ENCODE results near the gene AXIN1.
"Not testable (repeated sequence)": the region's sequence is repeated elsewhere in the genome, so short reads cannot be mapped to it uniquely, and the experiment has no call there.

AXIN1 gene

DNA sequence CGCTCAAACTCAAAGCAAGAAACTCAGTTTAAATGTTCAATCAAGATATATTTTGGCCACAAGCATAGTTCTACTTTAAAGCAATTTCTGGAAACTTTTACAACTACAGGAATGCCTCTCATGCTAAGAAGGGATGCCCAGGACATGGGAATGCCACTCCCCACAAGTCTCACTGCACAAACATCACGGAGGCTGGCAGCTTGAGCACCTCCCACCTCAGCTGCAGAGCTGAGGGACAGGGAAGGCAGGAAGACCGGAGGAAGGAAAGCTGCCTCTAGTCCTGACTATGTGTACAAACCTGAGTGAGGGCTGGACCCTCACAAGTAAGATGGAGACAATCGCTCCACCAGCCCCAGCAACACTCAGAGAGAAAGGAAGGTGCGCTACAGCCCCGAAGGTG is 5.3 kb downstream of the AXIN1 start:
- H3K9me3 ChIP-seq (ENCODE audit: control insufficient read depth, insufficient read depth, low read length) = no peaks in the 10 kb centered on the region
- no peak overlapping the region for H3K4me3 ChIP-seq (ENCODE audit: low read depth, low read length)
- H3K36me3 ChIP-seq (ENCODE audit: control insufficient read depth, insufficient read depth, low read length) = peaks cover 37% of the 10 kb centered on the region
- no peaks in the 10 kb centered on the region for H3K4me1 ChIP-seq (ENCODE audit: control insufficient read depth, insufficient read depth, low read length)
- no peaks in the 10 kb centered on the region for H3K27me3 ChIP-seq (ENCODE audit: control insufficient read depth, insufficient read depth, low read length)
- H3K9ac ChIP-seq (ENCODE audit: low read depth, low read length) = no peak overlapping the region
- no peak overlapping the region for H3K27ac ChIP-seq (ENCODE audit: low read depth, low read length)

DNA sequence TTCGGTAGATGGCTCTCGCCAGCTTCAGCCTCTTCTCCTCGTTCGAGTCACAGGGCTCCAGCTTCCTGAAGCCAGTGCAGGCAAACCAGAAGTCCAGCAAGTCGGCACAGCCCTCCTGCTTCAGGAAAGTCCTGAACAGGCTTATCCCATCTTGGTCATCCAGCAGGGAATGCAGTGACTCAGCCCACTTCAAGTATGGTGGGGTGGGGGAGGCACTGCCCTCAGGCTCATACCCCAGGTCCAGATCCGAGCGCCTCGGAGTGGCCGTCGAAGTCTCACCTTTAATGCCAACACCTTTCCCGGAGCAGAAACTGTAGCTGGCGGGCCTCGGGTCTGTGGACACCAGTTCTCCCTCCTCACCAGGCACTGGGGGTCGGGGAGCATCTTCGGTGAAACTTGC is 5.9 kb downstream of the AXIN1 start:
- Histone ChIP-seq H3K9me3 (ENCODE audit: control insufficient read depth, insufficient read depth, low read length) (no peaks in the 10 kb centered on the region), H3K4me1 (ENCODE audit: control insufficient read depth, insufficient read depth, low read length) (no peaks in the 10 kb centered on the region), H3K36me3 (ENCODE audit: control insufficient read depth, insufficient read depth, low read length) (peaks cover 37% of the 10 kb centered on the region)

GRCh38 chr16:345772-346171 is 6.8 kb downstream of the AXIN1 start:
- H3K4me1 ChIP-seq (ENCODE audit: control insufficient read depth, insufficient read depth, low read length) = no peaks in the 10 kb centered on the region
- H3K9ac ChIP-seq (ENCODE audit: low read depth, low read length) = no peak overlapping the region
- H3K9me3 ChIP-seq (ENCODE audit: control insufficient read depth, insufficient read depth, low read length) = no peaks in the 10 kb centered on the region
- H3K27me3 ChIP-seq (ENCODE audit: control insufficient read depth, insufficient read depth, low read length) = no peaks in the 10 kb centered on the region
- no peak overlapping the region for H3K27ac ChIP-seq (ENCODE audit: low read depth, low read length)
- no peak overlapping the region for H3K4me3 ChIP-seq (ENCODE audit: low read depth, low read length)
- peaks cover 37% of the 10 kb centered on the region for H3K36me3 ChIP-seq (ENCODE audit: control insufficient read depth, insufficient read depth, low read length)

More for the DNA sequence above, 5.9 kb downstream of the AXIN1 start:
- Histone ChIP-seq H3K9ac (ENCODE audit: low read depth, low read length) (no peak overlapping the region), H3K4me3 (ENCODE audit: low read depth, low read length) (no peak overlapping the region), H3K27ac (ENCODE audit: low read depth, low read length) (no peak overlapping the region), H3K27me3 (ENCODE audit: control insufficient read depth, insufficient read depth, low read length) (no peaks in the 10 kb centered on the region)

DNA sequence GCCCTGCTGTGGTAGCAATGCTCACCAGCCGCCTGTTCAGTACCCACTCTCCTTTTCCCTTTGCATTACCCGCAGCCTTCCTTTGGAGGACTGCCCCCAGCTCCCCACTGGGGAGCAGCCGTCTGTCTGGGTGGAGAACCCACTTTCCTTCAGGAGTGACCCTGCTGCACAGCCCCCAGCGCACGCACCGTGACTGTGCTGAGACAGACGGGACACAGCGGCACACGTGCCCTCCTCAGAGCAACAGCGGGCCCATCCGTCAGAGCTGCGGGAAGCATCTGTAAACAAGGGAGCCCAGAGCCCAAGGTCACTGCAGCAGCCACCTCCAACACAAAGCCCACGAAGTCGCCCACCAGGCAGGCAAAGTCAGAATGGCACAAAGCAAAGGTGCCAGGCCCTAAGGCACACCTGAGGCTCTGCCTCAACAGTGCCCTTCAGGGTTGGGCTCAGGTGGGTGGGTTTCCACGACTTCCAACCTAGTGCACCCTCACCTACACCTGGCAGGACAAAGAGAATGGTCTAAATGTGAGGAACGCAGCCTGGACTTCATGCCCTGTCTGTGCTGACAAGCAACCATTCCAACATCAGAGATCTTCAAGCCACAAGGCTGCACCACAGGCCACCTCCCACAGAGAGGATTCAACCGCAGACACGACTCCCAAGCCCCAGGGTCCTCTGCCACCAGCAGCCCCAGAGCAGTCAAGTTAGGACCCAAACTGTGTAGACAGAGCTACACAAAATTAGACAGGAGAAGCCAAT is 9.9 kb downstream of the AXIN1 start:
- no peak overlapping the region for H3K9ac ChIP-seq (ENCODE audit: low read depth, low read length)

GRCh38 chr16:341974-342336 is 10.6 kb downstream of the AXIN1 start:
- H3K4me3 ChIP-seq (ENCODE audit: low read depth, low read length); H3K9me3 ChIP-seq (ENCODE audit: control insufficient read depth, insufficient read depth, low read length); H3K27me3 ChIP-seq (ENCODE audit: control insufficient read depth, insufficient read depth, low read length); H3K4me1 ChIP-seq (ENCODE audit: control insufficient read depth, insufficient read depth, low read length); H3K9ac ChIP-seq (ENCODE audit: low read depth, low read length); H3K27ac ChIP-seq (ENCODE audit: low read depth, low read length): not testable (repeated sequence)
- peaks cover 25% of the 10 kb centered on the region for H3K36me3 ChIP-seq (ENCODE audit: control insufficient read depth, insufficient read depth, low read length)

More for the DNA sequence above, 9.9 kb downstream of the AXIN1 start:
- Histone ChIP-seq H3K4me3 (ENCODE audit: low read depth, low read length) (no peak overlapping the region), H3K27ac (ENCODE audit: low read depth, low read length) (no peak overlapping the region), H3K36me3 (ENCODE audit: control insufficient read depth, insufficient read depth, low read length) (peaks cover 25% of the 10 kb centered on the region), H3K4me1 (ENCODE audit: control insufficient read depth, insufficient read depth, low read length) (no peaks in the 10 kb centered on the region), H3K27me3 (ENCODE audit: control insufficient read depth, insufficient read depth, low read length) (no peaks in the 10 kb centered on the region), H3K9me3 (ENCODE audit: control insufficient read depth, insufficient read depth, low read length) (no peaks in the 10 kb centered on the region)

- H3K27me3 ChIP-seq (ENCODE audit: control insufficient read depth, insufficient read depth, low read length); H3K9me3 ChIP-seq (ENCODE audit: control insufficient read depth, insufficient read depth, low read length); H3K27ac ChIP-seq (ENCODE audit: low read depth, low read length); H3K4me1 ChIP-seq (ENCODE audit: control insufficient read depth, insufficient read depth, low read length); H3K4me3 ChIP-seq (ENCODE audit: low read depth, low read length); H3K9ac ChIP-seq (ENCODE audit: low read depth, low read length): not testable (repeated sequence)
- H3K36me3 ChIP-seq (ENCODE audit: control insufficient read depth, insufficient read depth, low read length) = peaks cover 19% of the 10 kb centered on the region
These were observed 11.2 kb downstream of the AXIN1 start for GRCh38 chr16:341095-341973.

GRCh38 chr16:340370-341091 is 12.0 kb downstream of the AXIN1 start:
- Histone ChIP-seq H3K9me3 (ENCODE audit: control insufficient read depth, insufficient read depth, low read length) (no peaks in the 10 kb centered on the region), H3K4me3 (ENCODE audit: low read depth, low read length) (no peak overlapping the region), H3K9ac (ENCODE audit: low read depth, low read length) (no peak overlapping the region), H3K4me1 (ENCODE audit: control insufficient read depth, insufficient read depth, low read length) (no peaks in the 10 kb centered on the region), H3K27ac (ENCODE audit: low read depth, low read length) (no peak overlapping the region), H3K27me3 (ENCODE audit: control insufficient read depth, insufficient read depth, low read length) (no peaks in the 10 kb centered on the region), H3K36me3 (ENCODE audit: control insufficient read depth, insufficient read depth, low read length) (peaks cover 11% of the 10 kb centered on the region)

- H3K9ac ChIP-seq (ENCODE audit: low read depth, low read length) = no peak overlapping the region
- H3K27ac ChIP-seq (ENCODE audit: low read depth, low read length) = no peak overlapping the region
- no peak overlapping the region for H3K4me3 ChIP-seq (ENCODE audit: low read depth, low read length)
- H3K36me3 ChIP-seq (ENCODE audit: control insufficient read depth, insufficient read depth, low read length) = peaks cover 4% of the 10 kb centered on the region
- no peaks in the 10 kb centered on the region for H3K4me1 ChIP-seq (ENCODE audit: control insufficient read depth, insufficient read depth, low read length)
- no peaks in the 10 kb centered on the region for H3K9me3 ChIP-seq (ENCODE audit: control insufficient read depth, insufficient read depth, low read length)
- H3K27me3 ChIP-seq (ENCODE audit: control insufficient read depth, insufficient read depth, low read length) = no peaks in the 10 kb centered on the region
These were observed 12.8 kb downstream of the AXIN1 start for GRCh38 chr16:339680-340079.

DNA sequence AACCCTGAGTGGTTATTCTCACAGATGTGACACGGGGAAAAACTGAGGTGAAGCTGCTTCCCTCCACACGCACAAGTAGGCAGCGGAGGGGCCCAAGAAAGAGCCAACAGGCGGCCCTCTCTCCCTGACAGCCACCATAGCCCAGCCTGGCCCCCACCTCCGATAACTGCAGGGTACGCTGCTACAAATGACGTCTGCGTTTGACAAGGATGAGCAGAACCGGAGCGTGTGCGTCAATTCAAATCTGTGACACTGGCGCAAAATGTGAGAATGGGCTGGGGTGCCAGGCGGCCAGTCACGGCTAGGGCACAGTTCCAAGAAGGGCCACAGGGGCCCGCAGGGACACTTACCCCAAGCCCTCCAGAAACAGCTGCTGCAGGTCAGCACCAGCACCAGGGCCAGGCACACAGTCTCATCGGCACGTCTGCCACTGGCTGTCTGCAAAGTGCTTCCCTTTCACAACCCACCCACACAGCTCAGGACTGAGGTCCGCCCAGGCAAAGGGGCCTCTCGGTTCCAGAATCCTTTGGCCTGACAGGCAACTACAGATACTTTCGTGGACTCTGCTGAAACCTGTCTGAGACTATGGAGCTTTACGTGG is 14.4 kb downstream of the AXIN1 start:
- Histone ChIP-seq H3K27me3 (ENCODE audit: control insufficient read depth, insufficient read depth, low read length) (no peaks in the 10 kb centered on the region), H3K9me3 (ENCODE audit: control insufficient read depth, insufficient read depth, low read length) (no peaks in the 10 kb centered on the region), H3K4me3 (ENCODE audit: low read depth, low read length) (no peak overlapping the region), H3K36me3 (ENCODE audit: control insufficient read depth, insufficient read depth, low read length) (no peaks in the 10 kb centered on the region), H3K4me1 (ENCODE audit: control insufficient read depth, insufficient read depth, low read length) (no peaks in the 10 kb centered on the region), H3K9ac (ENCODE audit: low read depth, low read length) (no peak overlapping the region), H3K27ac (ENCODE audit: low read depth, low read length) (no peak overlapping the region)

DNA sequence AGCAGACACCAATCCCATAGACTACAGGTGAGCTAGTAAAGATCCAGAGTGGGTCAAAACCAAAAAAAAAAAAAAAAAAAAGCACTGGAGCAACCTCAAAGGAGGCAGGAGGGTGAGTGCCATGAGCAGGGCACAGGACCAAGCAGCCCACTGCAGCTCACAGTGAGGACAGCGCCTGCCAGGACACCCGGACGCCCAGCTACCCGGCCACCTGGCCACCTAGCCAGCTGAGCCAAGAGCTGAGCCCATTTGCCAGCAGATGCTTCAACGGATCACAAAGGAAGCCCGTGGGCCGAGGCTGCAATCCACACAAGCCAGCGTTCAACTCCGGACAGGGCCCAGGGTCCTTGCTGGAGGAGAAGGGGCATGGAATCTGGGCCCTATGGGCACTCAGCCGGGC is 15.1 kb downstream of the AXIN1 start:
- Histone ChIP-seq H3K36me3 (ENCODE audit: control insufficient read depth, insufficient read depth, low read length) (no peaks in the 10 kb centered on the region), H3K9ac (ENCODE audit: low read depth, low read length) (no peak overlapping the region), H3K9me3 (ENCODE audit: control insufficient read depth, insufficient read depth, low read length) (no peaks in the 10 kb centered on the region), H3K4me3 (ENCODE audit: low read depth, low read length) (no peak overlapping the region), H3K27ac (ENCODE audit: low read depth, low read length) (no peak overlapping the region), H3K4me1 (ENCODE audit: control insufficient read depth, insufficient read depth, low read length) (no peaks in the 10 kb centered on the region), H3K27me3 (ENCODE audit: control insufficient read depth, insufficient read depth, low read length) (no peaks in the 10 kb centered on the region)
